ENCODE results near the gene THBS2.
"Not testable (repeated sequence)": the region's sequence is repeated elsewhere in the genome, so short reads cannot be mapped to it uniquely, and the experiment has no call there.

Gene THBS2

DNA sequence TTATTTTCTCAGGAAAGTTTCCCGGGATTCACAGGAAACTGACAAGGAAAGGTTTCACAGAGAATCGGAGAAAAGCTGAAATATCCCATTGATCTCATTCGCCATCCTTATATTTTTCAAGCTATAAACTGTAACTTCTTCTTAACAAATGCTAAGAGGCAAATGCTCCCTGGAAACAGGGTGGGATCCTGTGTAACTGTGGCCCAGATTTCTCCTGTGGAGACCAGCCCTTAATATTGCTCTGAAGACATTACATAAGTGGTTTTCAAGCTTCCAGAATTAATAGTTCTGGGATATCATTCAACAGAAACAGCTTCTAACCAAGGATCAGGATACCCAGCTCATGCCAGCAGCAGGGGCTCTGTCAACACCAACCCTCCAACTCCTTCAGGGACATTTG lies 69.2 kb downstream of the THBS2 start:
- no peak for DNase-seq (ENCODE audit: low read depth)

DNA sequence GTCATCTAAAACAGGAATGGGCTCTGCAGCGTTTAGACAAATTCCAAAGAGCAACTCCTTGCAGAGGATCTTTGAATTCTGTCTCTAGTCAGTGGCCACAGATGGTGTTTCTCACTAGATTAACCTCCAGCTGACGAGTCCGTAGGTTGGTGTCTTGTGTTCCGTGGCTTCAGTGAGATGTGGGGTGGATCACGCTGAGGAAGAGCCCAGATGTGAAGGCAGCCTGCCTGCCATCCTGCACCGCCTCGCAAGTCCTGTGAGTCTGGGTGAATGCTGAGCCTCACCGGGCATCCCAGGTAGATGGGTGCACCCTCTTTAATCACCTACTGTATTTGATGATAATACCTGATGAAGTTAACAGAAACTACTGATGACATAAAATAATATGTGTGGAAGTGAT lies 70.4 kb downstream of the THBS2 start:
- DNase-seq (ENCODE audit: low read depth) = no peak

GRCh38 chr6:169179831-169180230 lies 73.8 kb downstream of the THBS2 start:
- DNase-seq (ENCODE audit: low read depth) = not testable (repeated sequence)

- DNase-seq (ENCODE audit: low read depth) = no peak
These were observed 76.0 kb downstream of the THBS2 start for GRCh38 chr6:169177516-169178166.

DNA sequence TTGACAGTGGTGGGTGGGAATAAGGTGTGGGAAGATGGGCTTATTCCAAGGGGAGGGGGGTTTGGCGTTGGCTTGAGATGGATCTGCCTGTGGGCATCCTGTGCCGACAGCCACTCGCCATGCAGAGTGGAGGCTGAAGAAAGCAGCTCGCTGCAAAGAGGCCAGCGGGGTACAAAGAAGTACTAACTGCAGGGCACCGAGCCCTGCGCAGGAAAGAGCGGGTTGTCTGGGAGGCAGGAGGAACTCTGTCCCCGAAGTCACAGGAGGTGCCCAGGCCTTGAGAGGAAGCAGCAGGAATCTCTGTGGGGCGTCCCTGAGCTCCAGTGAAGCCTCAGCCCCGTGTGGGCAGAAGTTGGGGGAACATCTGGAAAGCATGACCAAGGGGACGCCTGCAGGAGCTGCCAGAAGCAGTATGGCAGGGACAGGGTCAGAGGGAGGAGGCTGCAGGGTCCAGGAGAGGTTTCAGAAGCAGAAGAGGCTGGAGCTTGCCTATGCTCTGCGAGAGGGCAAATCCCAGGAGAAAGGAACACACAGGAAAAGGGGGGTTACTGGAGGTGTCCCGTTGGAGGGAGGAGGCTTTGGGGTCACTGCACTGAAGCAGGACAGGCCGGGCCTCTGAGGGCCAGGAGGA lies 77.2 kb downstream of the THBS2 start:
- no peak for DNase-seq (ENCODE audit: low read depth)

DNA sequence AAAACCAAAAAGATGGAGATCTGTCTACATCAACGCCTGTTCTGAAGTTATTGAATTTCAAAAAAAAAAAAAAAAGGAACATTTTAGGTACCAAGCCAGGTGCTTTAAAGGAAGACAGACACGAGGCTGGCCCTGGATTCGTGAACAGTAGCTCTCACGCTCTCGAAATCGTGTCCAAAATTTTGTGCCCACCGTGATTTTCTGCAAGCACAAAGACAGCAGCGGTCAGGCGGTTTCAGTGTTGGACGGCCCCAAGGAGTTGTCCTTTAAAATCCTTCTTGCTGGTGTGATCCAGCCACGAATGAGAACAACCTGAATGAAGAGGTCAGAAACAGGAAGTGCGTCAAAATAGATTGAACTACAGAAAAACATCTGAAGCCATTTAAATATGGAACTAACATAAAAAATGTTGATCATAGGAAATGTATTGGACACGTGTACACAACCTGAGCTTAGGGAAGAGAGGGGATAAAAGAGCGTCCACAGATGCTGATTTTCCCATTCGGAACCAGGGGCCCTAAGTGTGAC lies 78.2 kb downstream of the THBS2 start:
- no peak for DNase-seq (ENCODE audit: low read depth)

DNA sequence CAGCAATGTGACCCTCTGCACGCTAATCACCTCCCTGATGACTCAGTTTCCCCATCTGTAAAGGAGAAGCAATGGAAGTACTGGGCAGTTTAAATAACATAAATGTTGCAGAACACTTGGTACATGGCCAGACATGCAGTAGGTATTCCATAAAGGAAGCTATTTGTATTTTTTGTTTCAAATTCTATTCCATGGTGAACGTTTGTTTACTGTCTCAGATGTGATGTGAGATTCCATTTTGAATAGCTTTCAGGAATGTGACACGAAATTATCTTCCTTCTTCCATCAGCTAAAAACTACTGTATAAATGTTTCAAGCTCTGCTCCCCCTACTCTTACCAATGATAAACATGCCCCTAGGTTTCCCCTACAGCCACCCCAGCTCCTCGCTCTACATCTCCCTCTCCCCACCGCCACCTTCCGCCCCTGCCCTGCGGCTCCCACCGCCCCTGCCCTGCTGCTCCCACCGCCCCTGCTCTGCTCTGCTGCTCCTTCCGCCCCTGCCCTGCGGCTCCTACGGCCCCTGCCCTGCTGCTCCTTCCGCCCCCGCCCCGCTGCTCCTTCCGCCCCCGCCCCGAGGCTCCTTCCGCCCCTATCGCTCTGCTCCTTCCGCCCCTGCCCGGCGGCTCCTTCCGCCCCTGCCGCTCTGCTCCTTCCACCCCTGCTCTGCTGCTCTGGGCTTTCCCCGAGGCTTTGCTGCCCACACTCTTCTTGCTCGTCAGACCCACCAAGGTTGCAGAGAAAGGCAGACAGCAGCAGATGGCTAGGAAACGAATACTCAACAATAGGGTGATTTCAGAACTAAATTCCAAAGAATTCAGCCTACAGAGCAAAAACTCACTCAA lies 78.9 kb downstream of the THBS2 start:
- no peak for DNase-seq (ENCODE audit: low read depth)

DNA sequence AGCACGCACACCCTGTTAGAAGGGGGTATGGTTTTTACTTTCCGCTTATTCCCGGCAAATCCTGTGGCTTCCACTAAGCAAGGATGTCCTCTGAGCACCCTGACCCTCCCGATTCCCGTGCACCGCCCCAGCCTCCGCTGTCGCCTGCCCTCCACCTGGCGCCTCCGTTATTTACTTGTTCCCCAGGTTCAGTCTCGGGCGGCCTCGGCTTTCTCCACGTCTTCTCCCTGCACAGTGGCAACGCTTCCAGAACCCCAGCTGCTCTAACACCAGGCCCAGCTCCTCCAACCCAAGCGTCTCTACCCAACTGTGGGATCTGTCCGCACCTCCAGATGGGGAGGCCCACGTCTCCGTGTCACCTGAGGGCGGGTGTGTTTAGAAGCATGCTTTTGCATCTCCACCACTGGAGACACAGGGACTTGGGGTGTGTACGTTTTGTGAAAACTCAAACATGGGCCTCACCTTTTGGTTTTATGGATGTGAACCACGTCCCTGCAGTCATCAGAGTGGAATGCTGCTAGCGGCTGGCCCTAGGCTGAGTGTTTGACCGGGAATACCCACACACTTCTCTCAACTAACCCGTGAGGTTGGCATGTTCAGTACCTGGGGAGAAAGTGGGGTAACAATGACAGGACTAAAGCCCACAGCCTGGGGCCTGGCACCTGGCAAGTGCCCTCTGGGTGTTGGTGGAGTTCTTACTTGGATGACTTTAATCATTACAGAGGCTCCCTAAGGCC lies 79.9 kb downstream of the THBS2 start:
- DNase-seq (ENCODE audit: low read depth) = no peak

- no peak for DNase-seq (ENCODE audit: low read depth)
These were observed 80.7 kb downstream of the THBS2 start for GRCh38 chr6:169172946-169173345.

GRCh38 chr6:169172456-169172855 lies 81.2 kb downstream of the THBS2 start:
- DNase-seq (ENCODE audit: low read depth) = no peak

DNA sequence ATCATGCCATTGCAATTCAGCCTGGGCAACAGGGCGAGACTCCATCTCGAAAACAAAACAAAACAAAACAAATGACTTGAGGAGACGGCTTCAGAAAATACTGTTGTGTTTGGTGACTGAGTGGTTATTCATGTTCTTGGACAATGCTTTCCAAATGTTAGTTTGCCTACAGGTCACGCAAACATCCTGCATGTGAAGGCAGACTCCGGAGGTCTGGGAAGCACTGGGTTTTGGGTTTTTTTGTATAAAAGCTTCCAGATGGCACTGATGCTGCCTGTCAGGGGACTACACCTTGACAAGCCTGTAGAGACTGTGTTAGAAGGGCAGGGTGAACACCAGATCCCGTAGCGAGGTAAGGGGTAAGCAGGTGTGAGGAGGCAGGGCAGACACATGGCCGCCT lies 81.7 kb downstream of the THBS2 start:
- no peak for DNase-seq (ENCODE audit: low read depth)

DNA sequence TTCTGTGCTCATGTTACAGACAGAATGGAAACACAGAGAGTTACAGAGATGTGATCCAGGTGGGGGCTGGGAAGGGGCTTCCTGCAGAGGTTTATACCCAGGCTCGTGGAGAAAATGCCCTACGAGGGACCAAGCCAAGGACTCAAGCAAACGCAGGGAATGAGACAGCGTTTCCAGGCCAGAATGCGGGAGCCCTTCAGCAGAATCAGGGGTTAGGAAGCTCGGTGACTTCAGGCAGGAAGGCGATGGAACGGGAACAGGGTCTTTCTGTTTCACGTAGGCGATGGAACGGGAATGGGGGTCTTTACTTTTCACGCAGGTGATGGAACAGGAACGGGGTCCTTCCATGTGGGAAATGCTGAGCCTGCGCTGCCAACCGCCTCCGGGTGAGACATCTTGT lies 82.6 kb downstream of the THBS2 start:
- no peak for DNase-seq (ENCODE audit: low read depth)

GRCh38 chr6:169170583-169170955 lies 83.1 kb downstream of the THBS2 start:
- no peak for DNase-seq (ENCODE audit: low read depth)

DNA sequence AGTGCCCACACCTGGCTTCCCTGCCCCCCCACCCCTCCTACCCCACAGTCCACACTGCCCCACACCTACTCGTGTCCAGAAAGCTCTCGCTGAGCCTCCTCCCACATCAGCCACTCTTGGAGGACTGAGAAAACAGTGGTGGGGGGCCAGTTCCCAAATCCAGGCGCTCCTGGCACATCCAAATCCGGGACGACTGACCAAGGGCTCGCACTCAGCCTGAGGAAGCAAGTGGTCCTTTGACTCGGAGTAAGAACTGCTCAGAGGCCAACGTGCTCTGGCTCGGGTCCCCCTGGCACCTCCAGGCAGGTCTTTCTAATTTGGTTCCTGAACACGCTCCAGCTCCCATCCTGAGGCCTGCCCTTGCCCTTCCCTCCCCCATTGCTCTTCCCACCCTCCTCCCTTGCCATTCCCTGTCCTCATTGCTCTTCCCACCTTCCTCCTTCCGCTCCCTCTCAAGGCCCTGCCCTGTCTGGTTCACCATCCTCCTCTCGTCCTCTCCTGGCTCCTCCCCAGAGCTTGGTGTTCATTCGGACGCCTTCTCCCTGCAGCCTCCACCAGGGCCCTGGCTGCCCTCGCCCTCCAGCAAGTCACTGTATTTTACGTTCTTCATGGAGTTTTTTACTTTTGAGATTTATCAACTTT lies 83.6 kb downstream of the THBS2 start:
- no peak for DNase-seq (ENCODE audit: low read depth)

DNA sequence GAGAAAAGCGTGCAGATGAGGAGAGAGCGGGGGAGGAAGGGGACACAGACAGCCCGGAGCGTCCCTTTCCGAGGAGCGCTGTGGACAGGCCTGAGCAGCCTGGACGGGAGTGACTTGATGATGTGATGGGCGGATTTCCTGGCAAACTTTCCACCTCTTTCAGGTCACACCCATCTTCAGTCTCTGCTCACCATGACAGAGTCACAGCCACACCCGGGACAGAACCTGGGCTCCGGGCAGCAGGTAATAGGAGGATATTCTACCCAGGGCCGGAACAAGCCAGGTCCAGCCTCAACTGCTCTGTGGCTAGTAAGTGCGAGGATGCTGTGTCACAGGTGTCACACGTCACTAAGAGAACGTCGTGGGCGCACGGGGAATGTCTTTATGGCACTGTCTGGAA lies 84.3 kb downstream of the THBS2 start:
- DNase-seq (ENCODE audit: low read depth) = no peak

- no peak for DNase-seq (ENCODE audit: low read depth)
These were observed 84.9 kb downstream of the THBS2 start for GRCh38 chr6:169168706-169169105.

GRCh38 chr6:169168302-169168630 lies 85.4 kb downstream of the THBS2 start:
- DNase-seq (ENCODE audit: low read depth) = no peak

GRCh38 chr6:169167581-169168301 lies 85.9 kb downstream of the THBS2 start:
- DNase-seq (ENCODE audit: low read depth) = no peak

DNA sequence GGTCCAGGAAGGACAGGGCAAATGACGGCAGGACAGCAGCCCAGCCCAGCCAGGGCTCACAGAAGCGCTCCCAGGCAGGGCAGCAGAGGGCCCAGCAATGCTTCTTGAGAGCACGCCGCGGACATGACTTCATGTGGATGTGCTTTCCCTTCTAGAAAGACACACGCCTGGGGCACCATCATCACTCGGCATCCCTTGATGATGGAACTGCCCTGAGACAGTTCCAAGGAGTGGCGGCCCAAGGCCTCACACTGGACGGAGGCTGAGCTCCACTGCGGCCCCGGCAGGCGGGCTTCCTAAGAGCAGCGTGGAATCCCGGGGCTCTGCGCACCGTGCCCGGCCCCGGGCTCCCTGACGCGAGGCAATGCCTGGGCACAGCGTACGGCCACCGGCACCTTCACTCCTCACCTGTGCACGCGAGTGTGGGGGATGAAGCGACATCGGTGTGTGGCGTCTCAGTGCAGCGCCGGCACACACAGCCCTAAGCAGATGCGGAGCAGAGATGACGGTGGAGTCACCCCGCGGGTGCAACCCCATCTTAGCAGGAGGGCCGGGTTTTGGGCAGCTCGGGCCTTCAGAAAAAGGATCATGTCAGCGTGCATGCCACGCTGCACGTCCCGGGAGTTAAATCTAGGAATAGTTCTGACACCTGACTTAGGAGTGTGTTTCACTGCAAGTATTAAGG lies 86.6 kb downstream of the THBS2 start:
- DNase-seq (ENCODE audit: low read depth) = no peak

All from activated gamma-delta T cell treated with anti-CD3 and anti-CD28 coated beads, Interleukin-2, amount 50 U/mL, for 16 hours (primary cell).